ENCODE measurements around the gene CHST3.

Gene CHST3

DNA sequence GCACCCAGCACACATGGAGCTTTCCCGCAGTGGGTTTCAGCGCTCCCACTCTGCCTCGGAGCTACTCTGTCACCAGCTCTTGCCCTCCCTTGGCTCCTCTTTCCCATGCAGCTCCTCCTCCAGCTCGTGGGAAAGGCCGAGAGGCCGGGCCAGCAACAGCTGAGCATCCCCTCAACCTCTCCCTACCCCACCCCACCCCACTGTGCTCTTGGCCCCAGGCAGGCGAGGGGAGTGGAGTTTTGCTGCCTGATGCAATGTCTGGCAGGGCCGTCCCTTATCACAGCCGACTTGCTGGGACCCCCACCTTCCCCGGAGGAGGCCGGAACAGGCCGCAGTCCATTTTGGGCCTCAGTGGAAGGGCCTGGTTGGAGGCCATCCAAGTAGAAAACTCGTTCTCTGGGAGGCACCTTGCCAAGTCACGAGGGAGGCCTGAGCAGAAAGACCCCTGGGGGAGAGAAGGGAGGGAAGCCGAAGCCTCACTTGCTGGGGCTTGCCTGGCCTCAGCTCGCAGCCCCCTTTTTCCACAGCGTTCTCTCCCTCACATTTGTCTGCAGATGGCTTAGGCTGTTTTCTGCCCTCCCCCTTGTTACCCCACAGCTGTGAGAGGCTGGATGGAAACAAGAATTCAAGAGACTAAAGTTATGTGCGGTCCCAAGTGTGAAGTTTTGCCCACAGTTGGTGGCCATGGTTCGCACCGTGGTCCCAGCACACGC lies 35.3 kb downstream of the CHST3 start:
- TF ChIP-seq, protein P1, sequence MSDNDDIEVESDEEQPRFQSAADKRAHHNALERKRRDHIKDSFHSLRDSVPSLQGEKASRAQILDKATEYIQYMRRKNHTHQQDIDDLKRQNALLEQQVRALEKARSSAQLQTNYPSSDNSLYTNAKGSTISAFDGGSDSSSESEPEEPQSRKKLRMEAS (IDR thresholded peaks at IDR 0.05): no peak
- TF ChIP-seq, protein P2, sequence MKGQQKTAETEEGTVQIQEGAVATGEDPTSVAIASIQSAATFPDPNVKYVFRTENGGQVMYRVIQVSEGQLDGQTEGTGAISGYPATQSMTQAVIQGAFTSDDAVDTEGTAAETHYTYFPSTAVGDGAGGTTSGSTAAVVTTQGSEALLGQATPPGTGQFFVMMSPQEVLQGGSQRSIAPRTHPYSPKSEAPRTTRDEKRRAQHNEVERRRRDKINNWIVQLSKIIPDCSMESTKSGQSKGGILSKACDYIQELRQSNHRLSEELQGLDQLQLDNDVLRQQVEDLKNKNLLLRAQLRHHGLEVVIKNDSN (IDR thresholded peaks at IDR 0.05): no peak
- no peak for TF ChIP-seq YY1 (IDR thresholded peaks at IDR 0.05; ENCODE audit: low read depth)
- no peak for TF ChIP-seq EP300 (IDR thresholded peaks at IDR 0.05; ENCODE audit: borderline replicate concordance)
- TF ChIP-seq, protein P3, sequence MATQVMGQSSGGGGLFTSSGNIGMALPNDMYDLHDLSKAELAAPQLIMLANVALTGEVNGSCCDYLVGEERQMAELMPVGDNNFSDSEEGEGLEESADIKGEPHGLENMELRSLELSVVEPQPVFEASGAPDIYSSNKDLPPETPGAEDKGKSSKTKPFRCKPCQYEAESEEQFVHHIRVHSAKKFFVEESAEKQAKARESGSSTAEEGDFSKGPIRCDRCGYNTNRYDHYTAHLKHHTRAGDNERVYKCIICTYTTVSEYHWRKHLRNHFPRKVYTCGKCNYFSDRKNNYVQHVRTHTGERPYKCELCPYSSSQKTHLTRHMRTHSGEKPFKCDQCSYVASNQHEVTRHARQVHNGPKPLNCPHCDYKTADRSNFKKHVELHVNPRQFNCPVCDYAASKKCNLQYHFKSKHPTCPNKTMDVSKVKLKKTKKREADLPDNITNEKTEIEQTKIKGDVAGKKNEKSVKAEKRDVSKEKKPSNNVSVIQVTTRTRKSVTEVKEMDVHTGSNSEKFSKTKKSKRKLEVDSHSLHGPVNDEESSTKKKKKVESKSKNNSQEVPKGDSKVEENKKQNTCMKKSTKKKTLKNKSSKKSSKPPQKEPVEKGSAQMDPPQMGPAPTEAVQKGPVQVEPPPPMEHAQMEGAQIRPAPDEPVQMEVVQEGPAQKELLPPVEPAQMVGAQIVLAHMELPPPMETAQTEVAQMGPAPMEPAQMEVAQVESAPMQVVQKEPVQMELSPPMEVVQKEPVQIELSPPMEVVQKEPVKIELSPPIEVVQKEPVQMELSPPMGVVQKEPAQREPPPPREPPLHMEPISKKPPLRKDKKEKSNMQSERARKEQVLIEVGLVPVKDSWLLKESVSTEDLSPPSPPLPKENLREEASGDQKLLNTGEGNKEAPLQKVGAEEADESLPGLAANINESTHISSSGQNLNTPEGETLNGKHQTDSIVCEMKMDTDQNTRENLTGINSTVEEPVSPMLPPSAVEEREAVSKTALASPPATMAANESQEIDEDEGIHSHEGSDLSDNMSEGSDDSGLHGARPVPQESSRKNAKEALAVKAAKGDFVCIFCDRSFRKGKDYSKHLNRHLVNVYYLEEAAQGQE (IDR thresholded peaks at IDR 0.05; ENCODE audit: low read depth): no peak
- TF ChIP-seq CREB1 (IDR thresholded peaks at IDR 0.05; ENCODE audit: low read depth): no peak
- no peak for TF ChIP-seq TEAD4 (IDR thresholded peaks at IDR 0.05)
- TF ChIP-seq CEBPB (IDR thresholded peaks at IDR 0.05): no peak
- TF ChIP-seq RAD21 (IDR thresholded peaks at IDR 0.05; ENCODE audit: low read depth): no peak
- TF ChIP-seq NFIC (IDR thresholded peaks at IDR 0.05): no peak
- no peak for TF ChIP-seq TCF12 (IDR thresholded peaks at IDR 0.05; ENCODE audit: low read depth)
- TF ChIP-seq TAF1 (IDR thresholded peaks at IDR 0.05; ENCODE audit: low read depth): no peak
- TF ChIP-seq FOXM1 (IDR thresholded peaks at IDR 0.05; ENCODE audit: borderline replicate concordance, low read depth): no peak
- TF ChIP-seq EGR1 (IDR thresholded peaks at IDR 0.05): no peak
- TF ChIP-seq ZBTB7A (IDR thresholded peaks at IDR 0.05; ENCODE audit: low read depth): no peak

DNA sequence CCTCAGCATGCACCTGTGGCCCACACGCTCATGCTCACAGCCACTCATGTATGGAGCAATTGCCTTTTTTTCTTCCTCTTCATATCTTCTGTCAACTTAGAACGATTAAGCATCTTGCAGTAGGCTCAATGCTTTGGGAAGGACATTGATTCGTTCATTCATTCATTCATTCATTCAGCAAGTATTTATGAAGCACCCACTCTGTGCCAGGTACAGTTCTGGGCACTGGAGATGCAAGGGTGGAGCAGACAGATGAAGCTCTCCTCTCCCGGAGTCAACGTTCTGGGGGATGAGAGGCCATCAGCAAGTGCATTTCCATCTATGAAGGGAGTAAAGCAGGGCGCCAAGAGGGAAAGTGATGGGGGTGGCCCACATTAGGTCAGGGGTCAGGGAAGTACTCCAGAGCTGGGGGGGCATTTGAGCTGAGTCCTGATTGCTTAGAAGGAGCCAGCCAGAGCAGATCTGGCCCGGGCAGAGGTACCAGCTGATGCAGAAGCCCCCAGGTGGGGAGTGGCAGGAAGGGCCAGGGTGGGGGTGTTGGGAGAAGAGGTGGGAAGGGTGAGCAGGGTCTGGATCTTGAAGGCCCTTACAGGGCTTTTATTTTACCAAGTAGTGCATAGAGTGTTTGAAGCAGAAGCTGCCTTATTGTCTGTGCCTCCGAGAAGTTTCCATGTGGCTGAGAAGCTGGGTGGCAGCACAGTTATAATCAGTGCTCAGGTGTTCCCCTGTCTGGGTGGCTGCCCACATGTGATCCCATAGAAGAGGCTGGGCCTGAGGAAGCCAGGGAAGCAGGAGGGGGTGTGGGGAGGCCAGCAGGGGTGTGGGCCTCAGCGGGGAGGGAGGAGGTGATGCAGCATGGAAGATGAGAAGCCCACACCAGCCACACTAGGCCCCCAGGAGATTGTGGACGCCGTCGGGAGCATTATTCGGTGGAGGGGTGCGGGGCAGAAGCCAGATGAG lies 36.2 kb downstream of the CHST3 start:
- TF ChIP-seq EGR1 (IDR thresholded peaks at IDR 0.05) (no peak), TAF1 (IDR thresholded peaks at IDR 0.05; ENCODE audit: low read depth) (no peak), EP300 (IDR thresholded peaks at IDR 0.05; ENCODE audit: borderline replicate concordance) (no peak), FOXM1 (IDR thresholded peaks at IDR 0.05; ENCODE audit: borderline replicate concordance, low read depth) (no peak), ZBTB7A (IDR thresholded peaks at IDR 0.05; ENCODE audit: low read depth) (no peak)
- TF ChIP-seq, protein P1 (IDR thresholded peaks at IDR 0.05): no peak
- TF ChIP-seq, protein P2 (IDR thresholded peaks at IDR 0.05): no peak

- no peak for TF ChIP-seq FOXM1 (IDR thresholded peaks at IDR 0.05; ENCODE audit: borderline replicate concordance, low read depth)
- no peak for TF ChIP-seq EP300 (IDR thresholded peaks at IDR 0.05; ENCODE audit: borderline replicate concordance)
- no peak for TF ChIP-seq CEBPB (IDR thresholded peaks at IDR 0.05)
- TF ChIP-seq TAF1 (IDR thresholded peaks at IDR 0.05; ENCODE audit: low read depth): no peak
- no peak for TF ChIP-seq ZBTB7A (IDR thresholded peaks at IDR 0.05; ENCODE audit: low read depth)
- TF ChIP-seq EGR1 (IDR thresholded peaks at IDR 0.05): no peak
- no peak for TF ChIP-seq TEAD4 (IDR thresholded peaks at IDR 0.05)
- TF ChIP-seq, protein P2 (IDR thresholded peaks at IDR 0.05): no peak
- TF ChIP-seq, protein P1 (IDR thresholded peaks at IDR 0.05): no peak
- TF ChIP-seq CREB1 (IDR thresholded peaks at IDR 0.05; ENCODE audit: low read depth): no peak
- no peak for TF ChIP-seq TCF12 (IDR thresholded peaks at IDR 0.05; ENCODE audit: low read depth)
- no peak for TF ChIP-seq NFIC (IDR thresholded peaks at IDR 0.05)
- TF ChIP-seq, protein P3 (IDR thresholded peaks at IDR 0.05; ENCODE audit: low read depth): no peak
- no peak for TF ChIP-seq YY1 (IDR thresholded peaks at IDR 0.05; ENCODE audit: low read depth)
These were observed 36.8 kb downstream of the CHST3 start for GRCh38 chr10:72001033-72001395.
